Kidney epithelial cell (primary cell): ENCODE measurements around the gene TMEM263. TPM values are rescaled to one million over a fixed set of nuclear protein-coding genes. Genes with fewer than 3 reads are reported as not detected.

Experiments used
- DNase-seq: peaks from one replicate; pipeline ENCODE4 v3.0.0-alpha.2; 2010; ENCODE audit warnings: low read depth
- H3K27me3 ChIP-seq: 2 replicates; pipeline ENCODE4 v1.6.0; 2011; ENCODE audit warnings: low read length; ENCODE audit not compliant: control insufficient read depth, insufficient read depth
- H3K36me3 ChIP-seq: 2 replicates; pipeline ENCODE4 v1.5.1; 2011; ENCODE audit warnings: low read length; ENCODE audit not compliant: control insufficient read depth, insufficient read depth
- H3K4me3 ChIP-seq: 2 replicates; pipeline ENCODE4 v1.5.1; 2011; ENCODE audit warnings: low read depth, mild to moderate bottlenecking, control low read depth, low read length
- total RNA-seq: library from RNA; depleted of rRNA; stranded (reverse); fragments of >200 nt; gene quantifications from 2 replicates; pipeline ENCODE4 v1.2.3, GENCODE V29; 2015
- TF ChIP-seq, protein P1 (sequence below): IDR thresholded peaks from 2 replicates; pipeline ENCODE4 v1.5.1; 2011; ENCODE audit warnings: mild to moderate bottlenecking, moderate library complexity, low read length, control low read depth, inconsistent platforms; ENCODE audit not compliant: insufficient read depth, poor library complexity, severe bottlenecking

TMEM263 gene
- total RNA-seq, 1 donor from 2014 or later = 30.3 TPM

DNA sequence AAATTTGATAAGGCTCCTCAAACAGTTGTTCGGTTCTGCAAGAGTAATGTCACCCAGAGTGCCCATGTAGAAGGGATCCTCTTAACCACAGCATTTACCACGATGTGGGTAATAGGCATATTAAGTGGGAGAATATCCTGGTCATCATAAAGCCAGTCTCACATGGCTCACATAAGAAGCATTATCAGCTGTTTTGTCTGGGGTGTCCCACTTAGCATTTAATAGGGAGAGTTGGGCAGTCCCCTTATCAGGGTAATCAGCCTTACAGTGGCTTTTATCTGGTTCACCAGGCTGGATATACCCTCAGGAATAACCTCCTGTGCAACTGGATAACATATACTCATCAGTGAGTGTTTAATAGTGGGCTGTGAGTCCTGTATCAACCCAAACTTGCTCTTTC, 12.9 kb upstream of the TMEM263 start:
- Histone ChIP-seq H3K4me3 (no peak overlapping the region), H3K36me3 (no peaks in the 10 kb centered on the region), H3K27me3 (no peaks in the 10 kb centered on the region)
- no peak for DNase-seq
- TF ChIP-seq, protein P1, sequence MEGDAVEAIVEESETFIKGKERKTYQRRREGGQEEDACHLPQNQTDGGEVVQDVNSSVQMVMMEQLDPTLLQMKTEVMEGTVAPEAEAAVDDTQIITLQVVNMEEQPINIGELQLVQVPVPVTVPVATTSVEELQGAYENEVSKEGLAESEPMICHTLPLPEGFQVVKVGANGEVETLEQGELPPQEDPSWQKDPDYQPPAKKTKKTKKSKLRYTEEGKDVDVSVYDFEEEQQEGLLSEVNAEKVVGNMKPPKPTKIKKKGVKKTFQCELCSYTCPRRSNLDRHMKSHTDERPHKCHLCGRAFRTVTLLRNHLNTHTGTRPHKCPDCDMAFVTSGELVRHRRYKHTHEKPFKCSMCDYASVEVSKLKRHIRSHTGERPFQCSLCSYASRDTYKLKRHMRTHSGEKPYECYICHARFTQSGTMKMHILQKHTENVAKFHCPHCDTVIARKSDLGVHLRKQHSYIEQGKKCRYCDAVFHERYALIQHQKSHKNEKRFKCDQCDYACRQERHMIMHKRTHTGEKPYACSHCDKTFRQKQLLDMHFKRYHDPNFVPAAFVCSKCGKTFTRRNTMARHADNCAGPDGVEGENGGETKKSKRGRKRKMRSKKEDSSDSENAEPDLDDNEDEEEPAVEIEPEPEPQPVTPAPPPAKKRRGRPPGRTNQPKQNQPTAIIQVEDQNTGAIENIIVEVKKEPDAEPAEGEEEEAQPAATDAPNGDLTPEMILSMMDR = no peak

DNA sequence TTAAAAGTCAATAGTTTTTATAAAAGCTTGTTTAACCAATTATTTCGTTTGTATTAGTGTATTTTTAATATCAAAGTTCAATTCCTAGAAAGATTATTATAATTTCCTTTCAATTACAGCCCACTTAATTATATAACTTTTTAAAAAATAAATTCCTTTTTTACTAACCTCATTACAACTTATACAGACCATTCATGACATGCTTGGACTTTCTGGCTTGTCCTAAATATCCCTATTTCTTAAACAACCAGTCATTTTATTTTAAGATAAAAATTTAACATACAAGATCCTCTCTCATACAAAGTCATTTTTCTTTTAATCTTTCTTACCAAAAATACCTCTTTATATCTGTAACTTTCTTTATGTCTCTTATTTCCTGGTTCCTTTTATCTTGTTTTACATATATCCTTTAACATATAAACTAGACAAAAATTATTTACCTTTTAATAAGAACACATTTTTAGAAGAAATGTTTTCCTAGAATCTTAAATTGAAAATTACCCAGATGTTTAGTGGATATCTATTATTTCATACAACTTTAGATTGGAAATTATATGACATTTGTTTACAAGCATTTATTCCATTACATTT, 10.4 kb upstream of the TMEM263 start:
- H3K4me3 ChIP-seq = no peak overlapping the region
- TF ChIP-seq, protein P1 = no peak
- no peaks in the 10 kb centered on the region for H3K27me3 ChIP-seq
- H3K36me3 ChIP-seq = no peaks in the 10 kb centered on the region
- DNase-seq = no peak

DNA sequence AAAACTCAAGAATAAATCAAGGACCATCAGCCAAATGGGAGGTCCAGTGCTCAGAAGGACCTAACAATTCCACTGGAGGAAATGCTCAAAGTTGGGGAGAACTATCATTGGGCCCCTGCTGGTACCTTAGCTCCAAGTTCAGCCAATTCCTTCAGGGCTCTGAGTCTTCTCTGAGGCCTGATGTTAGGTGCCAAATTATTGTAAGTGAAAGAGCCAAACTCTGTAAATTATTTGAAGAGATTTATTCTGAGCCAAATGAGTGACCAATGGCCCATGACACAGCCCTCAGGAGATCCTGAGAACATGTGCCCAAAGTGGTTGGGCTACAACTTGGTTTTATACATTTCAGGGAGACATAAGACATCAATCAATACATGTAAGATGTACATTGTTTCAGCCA, 8.2 kb upstream of the TMEM263 start:
- TF ChIP-seq, protein P1 = no peak
- DNase-seq = no peak
- Histone ChIP-seq H3K4me3 (no peak overlapping the region), H3K27me3 (no peaks in the 10 kb centered on the region), H3K36me3 (no peaks in the 10 kb centered on the region)

DNA sequence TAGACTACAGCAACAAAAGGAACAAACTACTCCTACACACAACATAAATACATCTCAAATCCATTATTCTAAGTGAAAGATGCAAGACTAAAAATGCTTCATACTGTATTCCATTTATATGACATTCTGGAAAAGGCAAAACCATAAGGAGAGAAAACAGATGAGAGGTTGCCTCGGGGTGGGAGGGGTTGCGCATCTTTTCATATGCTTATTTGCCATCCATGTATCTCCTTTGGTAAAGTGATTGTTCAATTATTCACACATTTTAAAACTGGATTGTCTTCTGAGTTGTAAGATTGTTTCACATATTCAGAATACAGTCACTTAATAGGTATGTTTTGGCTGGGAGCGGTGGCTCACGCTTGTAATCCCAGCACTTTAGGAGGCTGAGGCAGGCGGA, 5.1 kb upstream of the TMEM263 start:
- no peak for DNase-seq
- Histone ChIP-seq H3K27me3 (no peaks in the 10 kb centered on the region), H3K36me3 (no peaks in the 10 kb centered on the region), H3K4me3 (no peak overlapping the region)
- TF ChIP-seq, protein P1 = no peak

DNA sequence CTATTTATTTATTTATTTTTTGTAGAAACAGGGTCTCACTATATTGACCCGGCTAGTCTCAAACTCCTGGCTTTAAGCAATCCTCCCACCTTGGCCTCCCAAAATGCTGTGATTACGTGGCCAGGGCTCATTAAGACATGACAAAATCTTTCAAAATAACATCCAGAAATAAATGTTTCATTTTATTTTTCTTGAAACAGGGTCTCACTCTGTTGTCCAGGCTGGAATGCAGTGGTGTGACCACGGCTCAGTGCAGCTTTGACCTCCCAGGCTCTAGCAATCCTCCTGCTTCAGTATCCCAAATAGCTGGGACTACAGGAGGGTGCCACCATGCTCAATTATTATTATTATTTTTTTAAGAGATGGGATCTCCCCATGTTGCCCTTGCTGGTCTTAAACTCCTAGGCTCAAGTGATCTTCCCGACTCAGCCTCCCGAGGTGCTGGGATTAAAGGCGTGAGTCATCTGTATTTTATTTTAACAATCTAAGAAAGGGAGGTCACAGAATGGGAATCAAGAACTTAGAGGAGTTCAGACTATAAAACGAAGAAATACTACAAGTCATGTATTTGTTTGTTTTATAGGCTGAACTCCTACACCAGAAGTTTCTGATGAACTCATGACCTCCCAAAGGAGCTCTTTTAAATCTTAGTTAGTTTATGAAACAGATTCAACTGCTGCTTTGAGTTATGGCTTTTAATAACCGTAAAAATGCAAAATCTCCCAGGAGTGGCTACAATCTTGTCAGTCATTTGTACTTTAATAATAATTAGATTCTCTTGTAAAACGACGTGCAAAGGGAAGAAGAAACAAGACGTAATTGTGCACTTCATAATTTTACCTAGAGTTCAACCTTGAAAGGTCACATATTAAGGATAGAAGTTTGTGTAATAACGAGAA, 2.1 kb upstream of the TMEM263 start:
- DNase-seq = no peak
- TF ChIP-seq, protein P1 = no peak
- H3K4me3 ChIP-seq = no peak overlapping the region
- H3K27me3 ChIP-seq = no peaks in the 10 kb centered on the region
- no peaks in the 10 kb centered on the region for H3K36me3 ChIP-seq
